GM12873 (cell line): ENCODE data around the gene EMP2.

Source experiments
- TF ChIP-seq, protein P1 (sequence below): IDR thresholded peaks from 2 replicates; pipeline ENCODE4 v1.5.1; 2012; ENCODE audit warnings: low read depth, mild to moderate bottlenecking, moderate library complexity, low read length, control low read depth; ENCODE audit not compliant: insufficient read depth; ENCODE audit errors: missing control alignments

EMP2 gene

GRCh38 chr16:10554569-10554968, 25.8 kb downstream of the EMP2 start:
- TF ChIP-seq, protein P1, sequence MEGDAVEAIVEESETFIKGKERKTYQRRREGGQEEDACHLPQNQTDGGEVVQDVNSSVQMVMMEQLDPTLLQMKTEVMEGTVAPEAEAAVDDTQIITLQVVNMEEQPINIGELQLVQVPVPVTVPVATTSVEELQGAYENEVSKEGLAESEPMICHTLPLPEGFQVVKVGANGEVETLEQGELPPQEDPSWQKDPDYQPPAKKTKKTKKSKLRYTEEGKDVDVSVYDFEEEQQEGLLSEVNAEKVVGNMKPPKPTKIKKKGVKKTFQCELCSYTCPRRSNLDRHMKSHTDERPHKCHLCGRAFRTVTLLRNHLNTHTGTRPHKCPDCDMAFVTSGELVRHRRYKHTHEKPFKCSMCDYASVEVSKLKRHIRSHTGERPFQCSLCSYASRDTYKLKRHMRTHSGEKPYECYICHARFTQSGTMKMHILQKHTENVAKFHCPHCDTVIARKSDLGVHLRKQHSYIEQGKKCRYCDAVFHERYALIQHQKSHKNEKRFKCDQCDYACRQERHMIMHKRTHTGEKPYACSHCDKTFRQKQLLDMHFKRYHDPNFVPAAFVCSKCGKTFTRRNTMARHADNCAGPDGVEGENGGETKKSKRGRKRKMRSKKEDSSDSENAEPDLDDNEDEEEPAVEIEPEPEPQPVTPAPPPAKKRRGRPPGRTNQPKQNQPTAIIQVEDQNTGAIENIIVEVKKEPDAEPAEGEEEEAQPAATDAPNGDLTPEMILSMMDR = no peak

- TF ChIP-seq, protein P1 = no peak
These were observed 27.4 kb downstream of the EMP2 start for GRCh38 chr16:10552998-10553491.

- TF ChIP-seq, protein P1 = no peak
These were observed 28.1 kb downstream of the EMP2 start for GRCh38 chr16:10552281-10552680.

DNA sequence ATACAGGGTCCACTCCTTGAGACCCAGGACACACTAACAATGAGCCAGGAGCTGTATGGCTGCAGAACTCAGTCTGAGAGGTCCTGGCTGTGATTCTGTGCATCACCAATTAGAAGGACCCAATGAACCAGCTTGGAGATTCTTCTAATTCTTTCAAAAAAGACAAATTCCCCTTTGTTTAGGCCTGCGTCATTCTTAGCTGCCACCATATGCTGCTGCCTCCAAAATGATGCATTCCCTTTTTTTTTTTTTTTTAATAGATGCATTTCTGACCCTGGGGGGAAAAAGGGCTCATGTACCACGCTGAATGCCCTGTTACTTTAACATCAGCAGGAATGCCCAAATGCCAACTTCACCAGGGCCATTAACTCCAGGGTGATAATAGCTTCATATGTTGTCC, 28.5 kb downstream of the EMP2 start:
- TF ChIP-seq, protein P1 = no peak

DNA sequence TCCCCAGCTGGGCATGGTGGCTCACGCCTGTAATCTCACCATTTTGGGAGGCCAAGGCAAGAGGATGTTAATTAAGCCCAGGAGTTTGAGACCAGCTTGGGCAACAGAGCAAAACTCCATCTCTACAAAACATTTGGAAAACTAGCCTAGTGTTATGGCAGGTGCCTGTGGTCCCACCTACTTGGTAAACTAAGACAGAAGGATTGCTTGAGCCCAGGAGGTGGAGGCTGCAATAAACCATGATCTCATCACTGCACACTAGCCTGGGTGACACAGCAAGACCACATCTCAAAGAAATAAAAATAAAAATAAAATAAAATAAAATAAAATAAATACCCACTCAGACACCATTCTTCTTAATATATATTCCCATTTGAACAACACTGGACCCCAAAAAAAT, 32.0 kb downstream of the EMP2 start:
- TF ChIP-seq, protein P1 = no peak

DNA sequence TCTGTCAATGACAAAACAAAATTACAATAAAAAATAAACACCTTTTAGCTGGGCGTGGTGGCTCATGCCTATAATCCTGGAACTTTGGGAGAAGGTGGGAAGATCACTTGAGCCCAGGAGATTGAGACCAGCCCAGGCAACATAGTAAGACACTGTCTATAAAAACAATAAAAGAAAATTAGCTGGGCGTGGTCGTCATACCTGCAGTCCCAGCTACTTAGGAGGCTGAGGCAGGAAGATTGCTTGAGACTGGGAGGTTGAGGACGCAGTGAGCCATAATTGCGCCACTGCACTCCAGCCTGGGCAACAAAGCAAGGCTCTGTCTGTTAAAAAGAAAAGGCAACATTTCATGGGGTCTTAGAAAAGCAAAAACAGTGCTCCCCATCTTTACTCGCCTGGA, 32.7 kb downstream of the EMP2 start:
- TF ChIP-seq, protein P1 = no peak

DNA sequence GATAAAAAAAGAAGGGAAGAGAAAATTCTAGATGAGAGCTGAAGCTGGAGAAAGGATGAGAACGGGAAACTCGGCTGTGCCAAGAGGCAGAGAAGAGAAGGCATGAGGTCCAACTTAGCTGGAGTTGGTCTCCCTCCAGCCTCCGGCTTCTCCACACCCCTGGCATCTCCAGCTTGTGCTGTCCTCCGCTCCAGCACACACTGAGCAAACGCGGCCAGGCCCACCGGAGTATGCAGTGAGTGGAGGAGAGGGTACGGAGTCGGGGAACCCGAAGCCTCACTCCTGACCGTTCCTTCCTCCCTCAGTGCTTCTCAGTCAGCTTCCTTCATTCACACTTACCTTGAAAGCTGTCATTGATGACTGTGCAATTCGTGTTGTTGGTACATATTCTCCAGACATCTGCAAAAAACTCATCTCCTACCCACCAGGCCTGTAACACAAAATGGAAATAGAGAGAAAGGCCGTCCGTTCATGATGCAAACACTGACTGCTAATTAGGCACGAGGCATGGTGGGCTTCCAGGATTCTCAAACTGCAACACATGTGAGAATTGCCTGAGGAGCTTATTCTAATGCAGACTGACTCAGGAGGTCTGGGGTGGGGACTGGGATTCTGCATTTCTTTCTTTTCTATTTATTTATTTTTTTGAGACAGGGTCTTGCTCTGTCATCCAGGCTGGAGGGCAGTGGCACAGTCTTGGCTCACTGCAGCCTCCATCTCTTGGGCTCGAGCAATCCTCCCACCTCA, 37.0 kb downstream of the EMP2 start:
- TF ChIP-seq, protein P1 = no peak
